HL-60 (cell line): ENCODE data around the gene IMP3.

ENCODE experiments used
- CTCF ChIP-seq: IDR thresholded peaks from one replicate; pipeline ENCODE4 v1.5.1; 2011; ENCODE audit warnings: low read length, control low read depth, inconsistent platforms; ENCODE audit not compliant: insufficient read depth
- POLR2AphosphoS5 ChIP-seq: IDR thresholded peaks from 2 replicates; pipeline ENCODE4 v1.6.1; 2012; ENCODE audit warnings: low read depth
- REST ChIP-seq: IDR thresholded peaks from 2 replicates; pipeline ENCODE4 v1.6.1; 2012; ENCODE audit warnings: low read depth; ENCODE audit not compliant: insufficient replicate concordance
- SPI1 ChIP-seq: IDR thresholded peaks from 2 replicates; pipeline ENCODE4 v1.6.1; 2012; ENCODE audit warnings: low read depth, mild to moderate bottlenecking, borderline replicate concordance

- TF ChIP-seq CTCF (no peak), POLR2AphosphoS5 (no peak), REST (no peak), SPI1 (no peak)
Observed at GRCh38 chr15:75622505-75622904, 17.5 kb downstream of the IMP3 start.
